ENCODE measurements around the gene ICAM5.

Gene ICAM5

DNA sequence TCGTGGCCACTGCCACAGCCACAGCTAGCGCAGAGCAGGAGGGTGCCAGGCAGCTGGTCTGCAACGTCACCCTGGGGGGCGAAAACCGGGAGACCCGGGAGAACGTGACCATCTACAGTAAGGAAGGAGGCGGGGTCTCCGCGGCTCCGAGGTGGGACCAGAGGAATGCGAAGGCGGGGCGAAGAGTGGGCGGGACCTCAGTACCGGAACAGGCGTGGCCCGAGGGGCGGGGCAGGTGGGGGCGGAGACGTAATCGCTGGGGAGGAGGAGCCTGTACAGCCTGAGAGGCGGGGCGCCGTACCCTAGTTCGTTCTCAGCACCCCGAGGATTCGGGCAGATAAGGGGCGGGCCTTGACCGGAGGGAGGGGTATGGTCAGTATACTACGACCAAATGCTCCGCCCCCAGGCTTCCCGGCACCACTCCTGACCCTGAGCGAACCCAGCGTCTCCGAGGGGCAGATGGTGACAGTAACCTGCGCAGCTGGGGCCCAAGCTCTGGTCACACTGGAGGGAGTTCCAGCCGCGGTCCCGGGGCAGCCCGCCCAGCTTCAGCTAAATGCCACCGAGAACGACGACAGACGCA is 2.5 kb downstream of the ICAM5 start:
- no peak for DNase-seq

- peak; percentile 46 for DNase-seq
These were observed 3.3 kb downstream of the ICAM5 start for GRCh38 chr19:10292789-10293636.

- peak; percentile 29 for DNase-seq
These were observed 4.0 kb downstream of the ICAM5 start for GRCh38 chr19:10293637-10294367.

GRCh38 chr19:10294368-10294697 is 4.6 kb downstream of the ICAM5 start:
- DNase-seq, result peak; percentile 28

DNA sequence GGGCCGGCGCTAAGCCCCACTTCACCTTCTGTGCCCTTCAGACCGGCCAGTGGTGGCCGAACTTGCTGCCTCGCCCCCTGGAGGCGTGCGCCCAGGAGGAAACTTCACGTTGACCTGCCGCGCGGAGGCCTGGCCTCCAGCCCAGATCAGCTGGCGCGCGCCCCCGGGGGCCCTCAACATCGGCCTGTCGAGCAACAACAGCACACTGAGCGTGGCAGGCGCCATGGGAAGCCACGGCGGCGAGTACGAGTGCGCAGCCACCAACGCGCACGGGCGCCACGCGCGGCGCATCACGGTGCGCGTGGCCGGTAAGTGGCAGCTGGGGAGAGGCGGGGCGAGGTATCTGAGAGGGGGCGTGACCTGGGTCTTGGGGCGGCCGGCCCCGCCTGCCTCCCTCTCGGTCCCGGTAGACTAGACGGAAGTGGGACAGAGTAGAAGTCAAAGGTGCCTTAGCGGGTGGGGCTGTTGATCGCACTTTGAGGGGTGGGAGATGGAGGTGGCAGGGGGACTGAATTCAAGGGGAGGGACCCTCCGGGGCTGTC is 5.6 kb downstream of the ICAM5 start:
- peak; percentile 42 for DNase-seq

- DNase-seq, result peak; percentile 54
These were observed 6.3 kb downstream of the ICAM5 start for GRCh38 chr19:10295847-10296591.

GRCh38 chr19:10299545-10300458 is 10.1 kb downstream of the ICAM5 start:
- DNase-seq, result no peak

- no peak for DNase-seq
These were observed 15.5 kb downstream of the ICAM5 start for GRCh38 chr19:10305139-10305806.

DNA sequence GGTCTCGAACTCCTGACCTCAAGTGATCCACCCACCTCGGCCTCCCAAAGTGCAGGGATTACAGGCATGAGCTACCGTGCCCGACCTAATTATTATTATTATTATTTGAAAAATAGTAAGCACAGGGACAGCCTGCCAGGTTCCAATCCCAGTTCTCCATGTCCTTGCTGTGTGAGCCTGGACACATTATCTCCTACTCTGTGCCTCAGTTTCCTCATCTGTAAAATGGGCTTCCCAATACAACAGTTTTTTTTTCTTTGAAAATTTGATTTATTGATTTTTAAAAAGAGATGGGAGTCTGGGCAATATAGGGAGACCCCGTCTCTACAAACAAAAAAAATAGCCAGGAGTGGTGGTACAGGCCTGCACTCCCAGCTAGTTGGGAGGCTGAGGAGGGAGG is 16.6 kb downstream of the ICAM5 start:
- DNase-seq, result no peak

GRCh38 chr19:10309423-10309822 is 19.7 kb downstream of the ICAM5 start, which contains the start of gene ZGLP1:
ZGLP1 (minus strand) TSS chr19:10309815.
- no peak for DNase-seq

GRCh38 chr19:10315335-10316214 is 25.8 kb downstream of the ICAM5 start, which contains the start of gene FDX2:
FDX2 (minus strand) TSS chr19:10316015; CDS start chr19:10315996, 19 bp downstream.
- DNase-seq, result peak; percentile 72

GRCh38 chr19:10316229-10317044 is 26.7 kb downstream of the ICAM5 start:
- DNase-seq, result peak; percentile 11

DNA sequence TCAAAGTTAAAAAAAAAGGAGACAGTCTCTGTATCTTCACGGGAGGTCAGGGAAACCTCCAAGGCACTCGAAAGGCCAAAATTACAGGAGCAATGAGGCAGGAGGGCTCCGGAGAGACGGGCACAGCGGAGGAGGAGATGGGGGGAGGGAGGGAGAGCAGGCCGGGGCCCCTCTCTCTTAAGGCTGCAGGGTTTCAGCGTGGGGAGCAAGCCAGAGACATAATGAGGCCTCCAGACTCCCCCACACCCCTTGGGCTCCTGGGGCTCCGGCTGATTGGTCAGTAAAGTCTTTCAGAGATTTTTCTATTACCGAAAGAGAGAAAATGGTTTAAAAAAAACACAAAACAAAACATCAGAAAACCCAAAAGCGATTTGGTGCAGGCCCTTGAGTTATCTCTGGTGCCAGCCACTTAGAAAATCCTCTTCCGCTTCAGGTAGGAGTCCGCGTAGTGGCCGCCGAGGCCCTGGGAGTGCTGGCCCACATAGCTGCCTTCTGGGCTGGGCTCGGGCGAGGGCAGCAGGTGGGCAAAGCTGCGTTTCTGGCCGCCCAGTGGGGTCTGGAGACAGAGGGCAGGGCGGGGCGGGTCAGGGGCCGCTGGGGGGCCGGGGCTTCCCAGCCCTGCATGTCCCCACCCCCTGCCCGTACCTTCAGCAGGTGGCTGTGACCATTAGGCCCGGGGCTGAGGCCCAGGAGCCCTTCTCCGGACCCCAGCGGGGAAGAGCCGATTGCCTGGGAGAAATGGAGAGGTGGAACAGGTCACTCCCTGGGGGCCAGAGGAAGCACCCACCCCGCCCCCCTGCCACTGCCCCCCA is 27.5 kb downstream of the ICAM5 start:
- no peak for DNase-seq

GRCh38 chr19:10317857-10318462 is 28.2 kb downstream of the ICAM5 start:
- no peak for DNase-seq

GRCh38 chr19:10318807-10319682 is 29.3 kb downstream of the ICAM5 start:
- no peak for DNase-seq
